H1 (cell line): ENCODE results near the gene FAM210A. TPM values are rescaled to one million over a fixed set of nuclear protein-coding genes. Genes with fewer than 3 reads are reported as not detected.

ENCODE experiments used
- CTCF ChIA-PET: fragments of 300-600 bp; sonication (Branson Sonifier 250); formaldehyde crosslinking; loops from one replicate; lab custom pipeline; 2021; ENCODE audit not compliant: partially characterized antibody; lab: Charles Lee
- POLR2A ChIA-PET: fragments of 300-600 bp; sonication (Branson Sonifier 250); formaldehyde crosslinking; loops from one replicate; lab custom pipeline; 2021; ENCODE audit warnings: inconsistent platforms; ENCODE audit not compliant: partially characterized antibody; lab: Charles Lee
- DNase-seq, 2 experiments: peaks; one replicate each; pipeline versions ENCODE4 v3.0.0 to v3.0.0-alpha.2; 2010 to 2022; ENCODE audit warnings: low spot score in 2 of 2, low read depth in 1 of 2, mixed read lengths in 1 of 2
- FAIRE-seq: peaks from 2 replicates; lab custom pipeline; 2011; peaks lifted over from hg19 to GRCh38; lab: Jason Lieb, UNC
- H2AFZ ChIP-seq: 2 replicates; pipeline ENCODE4 v1.8.1; 2012; ENCODE audit warnings: low read length, inconsistent platforms
- H2AK5ac ChIP-seq: 2 replicates; pipeline ENCODE4 v1.6.1; 2013; ENCODE audit warnings: low read depth, low read length
- H2BK120ac ChIP-seq: replicated peaks from 2 replicates; pipeline ENCODE3; 2013; ENCODE audit warnings: low read depth, low read length, inconsistent platforms
- H2BK12ac ChIP-seq: 2 replicates; pipeline ENCODE4 v1.6.1; 2013; ENCODE audit warnings: low read depth, low read length
- H2BK15ac ChIP-seq: 2 replicates; pipeline ENCODE4 v1.6.1; 2013; ENCODE audit warnings: low read length
- H2BK20ac ChIP-seq: 2 replicates; pipeline ENCODE4 v1.6.1; 2013; ENCODE audit warnings: low read length
- H2BK5ac ChIP-seq: 2 replicates; pipeline ENCODE4 v1.6.1; 2013; ENCODE audit warnings: low read depth, low read length
- H3K14ac ChIP-seq: 2 replicates; pipeline ENCODE4 v1.6.1; 2013; ENCODE audit warnings: inconsistent platforms; ENCODE audit not compliant: insufficient read length
- H3K18ac ChIP-seq: 2 replicates; pipeline ENCODE4 v1.6.1; 2013; ENCODE audit warnings: low read length; ENCODE audit errors: extremely low read depth
- H3K23ac ChIP-seq: 2 replicates; pipeline ENCODE4 v1.6.1; 2013; ENCODE audit warnings: inconsistent platforms; ENCODE audit not compliant: insufficient read length
- H3K23me2 ChIP-seq: 2 replicates; pipeline ENCODE4 v1.6.1; 2013; ENCODE audit warnings: low read depth, low read length
- H3K27ac ChIP-seq: 2 replicates; pipeline ENCODE4 v1.6.1; 2011; ENCODE audit warnings: low read depth, low read length, inconsistent platforms
- H3K27me3 ChIP-seq, 4 experiments: replicated peaks in 1 of 4; 1 replicate in 1 of 4; 2 replicates in 3 of 4; pipeline versions ENCODE4 v1.6.1 to v1.8.1; 2011 to 2013; ENCODE audit warnings: low read length in 3 of 4, mild to moderate bottlenecking in 3 of 4, inconsistent platforms in 2 of 4, mixed read lengths in 2 of 4, moderate library complexity in 1 of 4; ENCODE audit not compliant: control insufficient read depth in 3 of 4, insufficient read depth in 3 of 4; ENCODE audit errors: extremely low read depth in 1 of 4
- H3K36me3 ChIP-seq, 4 experiments: 2 replicates each; pipeline versions ENCODE4 v1.6.1 to v1.8.1; 2011 to 2013; ENCODE audit warnings: mild to moderate bottlenecking in 4 of 4, low read length in 3 of 4, moderate library complexity in 2 of 4, control low read depth in 1 of 4, inconsistent platforms in 1 of 4; ENCODE audit not compliant: insufficient read depth in 4 of 4, control insufficient read depth in 2 of 4
- H3K4ac ChIP-seq: replicated peaks from 2 replicates; pipeline ENCODE3; 2013; ENCODE audit warnings: low read length, low read depth, mixed read lengths, inconsistent platforms; ENCODE audit not compliant: insufficient read length
- H3K4me1 ChIP-seq, 4 experiments: replicated peaks in 1 of 4; 1 replicate in 1 of 4; 2 replicates in 3 of 4; pipeline versions ENCODE4 v1.6.1 to v1.8.1; 2011 to 2013; ENCODE audit warnings: low read length in 3 of 4, inconsistent platforms in 2 of 4, mixed read lengths in 1 of 4; ENCODE audit not compliant: insufficient read depth in 4 of 4, control insufficient read depth in 3 of 4
- H3K4me2 ChIP-seq, 2 experiments: 2 replicates each; pipeline versions ENCODE4 v1.6.1 to v1.8.1; 2011 to 2013; ENCODE audit warnings: low read depth in 2 of 2, low read length in 2 of 2, control low read depth in 1 of 2, inconsistent platforms in 1 of 2, mild to moderate bottlenecking in 1 of 2; ENCODE audit not compliant: insufficient read depth in 1 of 2
- H3K4me3 ChIP-seq, 4 experiments: fragments of 200-600, 300-600 bp in 1 of 4; sonication (generic), shearing (Covaris generic), sonication (Bioruptor Twin) in 1 of 4; 2 replicates each; pipeline versions ENCODE4 v1.5.1 to v1.8.1; 2011 to 2016; ENCODE audit warnings: low read length in 4 of 4, low read depth in 3 of 4, control low read depth in 2 of 4, inconsistent platforms in 2 of 4, mild to moderate bottlenecking in 2 of 4, mixed read lengths in 1 of 4, moderate library complexity in 1 of 4; ENCODE audit not compliant: insufficient read depth in 2 of 4; ENCODE audit errors: extremely low read depth in 1 of 4
- H3K56ac ChIP-seq: replicated peaks from 2 replicates; pipeline ENCODE3; 2013; ENCODE audit warnings: low read depth, mild to moderate bottlenecking, mixed read lengths, low read length, inconsistent platforms; ENCODE audit not compliant: insufficient read length
- H3K79me1 ChIP-seq: 2 replicates; pipeline ENCODE4 v1.6.1; 2013; ENCODE audit warnings: low read depth, low read length, control low read depth
- H3K79me2 ChIP-seq, 2 experiments: 2 replicates each; pipeline versions ENCODE4 v1.6.1 to v1.8.1; 2012 to 2013; ENCODE audit warnings: low read length in 2 of 2, mild to moderate bottlenecking in 2 of 2, inconsistent platforms in 1 of 2; ENCODE audit not compliant: insufficient read depth in 2 of 2, control insufficient read depth in 1 of 2
- H3K9ac ChIP-seq, 4 experiments: replicated peaks in 1 of 4; 1 replicate in 1 of 4; 2 replicates in 3 of 4; pipeline versions ENCODE4 v1.6.1 to v1.8.1; 2011 to 2013; ENCODE audit warnings: low read depth in 3 of 4, low read length in 3 of 4, control low read depth in 2 of 4, mild to moderate bottlenecking in 2 of 4, moderate library complexity in 2 of 4, inconsistent platforms in 1 of 4; ENCODE audit errors: extremely low read depth in 1 of 4
- H3K9me3 ChIP-seq, 2 experiments: 2 replicates each; pipeline versions ENCODE4 v1.6.1 to v1.8.1; 2012 to 2013; ENCODE audit warnings: mild to moderate bottlenecking in 2 of 2, moderate library complexity in 2 of 2, control low read depth in 1 of 2, inconsistent platforms in 1 of 2, low read depth in 1 of 2, low read length in 1 of 2, mixed read lengths in 1 of 2; ENCODE audit not compliant: insufficient read depth in 2 of 2
- H4K20me1 ChIP-seq, 2 experiments: replicated peaks in 1 of 2; 2 replicates each; pipeline versions ENCODE3 to v1.8.1; 2011 to 2013; ENCODE audit warnings: inconsistent platforms in 2 of 2, low read length in 2 of 2, mild to moderate bottlenecking in 1 of 2; ENCODE audit not compliant: insufficient read depth in 2 of 2, control insufficient read depth in 1 of 2
- H4K5ac ChIP-seq: 2 replicates; pipeline ENCODE4 v1.6.1; 2013; ENCODE audit warnings: low read length, low read depth, mixed read lengths, inconsistent platforms; ENCODE audit not compliant: insufficient read length
- H4K8ac ChIP-seq: 2 replicates; pipeline ENCODE4 v1.8.0; 2013; ENCODE audit warnings: mild to moderate bottlenecking, moderate library complexity, low read length, inconsistent platforms; ENCODE audit not compliant: insufficient read depth; ENCODE audit errors: extremely low read depth
- H4K91ac ChIP-seq: replicated peaks from 2 replicates; pipeline ENCODE3; 2013; ENCODE audit warnings: low read length, mixed read lengths, inconsistent platforms; ENCODE audit not compliant: insufficient read length
- BACH1 ChIP-seq: IDR thresholded peaks from 2 replicates; pipeline ENCODE4 v1.6.1; 2012; ENCODE audit warnings: low read length, improper control_type of control experiment
- CHD2 ChIP-seq: IDR thresholded peaks from 2 replicates; pipeline ENCODE4 v1.6.1; 2012; ENCODE audit warnings: low read length, improper control_type of control experiment
- HDAC6 ChIP-seq: IDR thresholded peaks from one replicate; pipeline ENCODE4 v1.7.1; 2012; ENCODE audit warnings: low read depth, mild to moderate bottlenecking, inconsistent platforms, low read length, moderate library complexity
- MAFK ChIP-seq: IDR thresholded peaks from 2 replicates; pipeline ENCODE4 v1.6.1; 2012; ENCODE audit warnings: low read depth, mild to moderate bottlenecking, improper control_type of control experiment, low read length
- PHF8 ChIP-seq: fragments of 200-600 bp; sonication (generic); conservative IDR thresholded peaks from 2 replicates; pipeline ENCODE4 v1.7.1; 2012; ENCODE audit warnings: low read depth, mild to moderate bottlenecking, inconsistent platforms, low read length, moderate library complexity
- RNF2 ChIP-seq: fragments of 200-900, 300-1000 bp; sonication (generic); IDR thresholded peaks from 2 replicates; pipeline ENCODE4 v1.7.1; 2016; ENCODE audit warnings: borderline replicate concordance, low read depth, mild to moderate bottlenecking, antibody characterized with exemption, low read length; ENCODE audit not compliant: poor library complexity, severe bottlenecking; ENCODE audit errors: missing control alignments
- SIN3A ChIP-seq, 2 experiments: IDR thresholded peaks in 1 of 2; conservative IDR thresholded peaks in 1 of 2; 2 replicates each; pipeline ENCODE4 v1.6.1; 2011 to 2012; ENCODE audit warnings: low read length in 2 of 2, improper control_type of control experiment in 1 of 2, low read depth in 1 of 2, mild to moderate bottlenecking in 1 of 2
- SIX5 ChIP-seq: IDR thresholded peaks from 2 replicates; pipeline ENCODE4 v1.6.1; 2011; ENCODE audit warnings: mild to moderate bottlenecking, low read depth, low read length
- TAF7 ChIP-seq: optimal IDR thresholded peaks from 2 replicates; pipeline ENCODE3; 2011; ENCODE audit warnings: low read depth, mild to moderate bottlenecking, inconsistent platforms, low read length, moderate library complexity, borderline replicate concordance
- TEAD4 ChIP-seq: IDR thresholded peaks from 2 replicates; pipeline ENCODE4 v1.6.1; 2012; ENCODE audit warnings: low read depth, low read length, inconsistent platforms, mixed read lengths
- ZNF274 ChIP-seq: IDR thresholded peaks from 2 replicates; pipeline ENCODE4 v1.7.0; 2012; ENCODE audit warnings: low read length, borderline replicate concordance; ENCODE audit errors: extremely low read depth
- WGBS, 2 experiments: shearing (Covaris generic) in 1 of 2; methylation state at CpG; one replicate each; pipeline versions ENCODE4 v1.1.6 to v1.1.7; 2013 to 2015; ENCODE audit warnings: low lambda C conversion rate in 2 of 2, mixed read lengths in 2 of 2, inconsistent platforms in 1 of 2, low coverage in 1 of 2, missing lambda C conversion rate in 1 of 2; ENCODE audit not compliant: insufficient replicate concordance in 2 of 2, insufficient coverage in 1 of 2, insufficient read length in 1 of 2; ENCODE audit errors: extremely low coverage in 1 of 2, missing lambda C conversion rate in 1 of 2; 5-methylcytosine and 5-hydroxymethylcytosine counted together
- polyA plus RNA-seq, 7 experiments: library from polyadenylated mRNA; depleted of rRNA in 3 of 7; stranded (reverse) in 5 of 7; unstranded in 2 of 7; fragments of >200 nt in 5 of 7; fragments of 200-250 nt in 2 of 7; gene quantifications; 1 replicate in 5 of 7; 2 replicates in 1 of 7; 4 replicates in 1 of 7; pipeline versions ENCODE4 v1.2.1 to v1.2.3, GENCODE V29; 2011 to 2013; ENCODE audit warnings: missing spikeins in 2 of 7, mixed read lengths in 2 of 7
- total RNA-seq: library from RNA; stranded (reverse); fragmentation: NEBNext Ultra II Directional; extraction: Animal tissue kit (Norgen Biotek cat#: 25700); gene quantifications from 2 replicates; pipeline ENCODE4 v1.2.1, GENCODE V29; 2021

Gene FAM210A
- total and polyA plus RNA-seq, 2 of the 8 experiments (the other 6 are each of a cell fraction or from before 2014, with no cell fraction given) = 8.2 to 25.4 TPM

DNA sequence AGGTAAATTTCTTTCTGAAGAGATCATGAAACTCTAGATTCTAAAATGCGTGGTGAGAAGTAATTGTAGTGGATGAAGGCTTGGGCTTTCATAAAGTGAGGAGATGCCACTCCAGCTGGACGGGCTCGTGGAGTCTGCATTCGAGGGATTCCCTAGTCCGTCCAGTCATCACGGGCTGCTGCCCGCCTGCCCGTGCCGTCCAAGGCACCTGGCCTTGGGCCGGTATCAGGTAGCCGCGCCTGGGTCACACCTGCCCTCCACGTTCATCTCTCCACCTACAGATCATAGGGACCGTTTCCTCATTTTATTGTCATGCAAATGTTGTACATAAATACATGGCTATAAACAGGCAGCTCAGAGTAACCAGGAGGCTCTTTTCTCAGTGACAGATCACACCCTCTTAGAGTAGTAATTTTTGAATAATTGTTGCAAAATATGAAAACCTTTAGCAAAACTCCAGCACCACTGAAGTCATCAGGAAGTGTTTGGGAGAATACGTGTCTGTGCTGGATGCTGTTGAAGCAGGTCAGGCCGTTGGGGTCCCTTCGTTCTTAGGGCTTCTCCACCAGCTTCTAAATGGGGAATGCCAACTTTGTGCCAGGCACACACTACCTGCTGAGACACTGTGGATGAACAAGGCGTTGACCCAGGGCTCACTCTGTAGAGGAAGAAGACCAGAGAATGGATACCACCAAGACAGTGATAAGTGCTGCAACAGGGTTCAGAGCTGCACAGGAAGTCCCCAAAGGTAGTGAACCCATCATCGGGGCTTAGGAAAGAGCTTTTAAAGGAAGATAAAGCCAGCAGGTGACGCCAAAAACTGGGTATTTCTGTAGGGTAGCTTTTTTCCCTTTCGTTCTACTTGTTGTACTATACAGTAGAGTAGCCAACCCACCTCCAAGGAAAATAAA lies 112.5 kb downstream of the FAM210A start:
- H4K5ac ChIP-seq = no peak overlapping the region
- no peak overlapping the region for H3K27ac ChIP-seq
- 90% methylated on average over 21 of the region's 21 CpGs; no CpG with 5 or more reads in 1 of the 2 experiments for WGBS, 2 experiments
- no peak overlapping the region for H4K8ac ChIP-seq
- no peak overlapping the region for H2BK120ac ChIP-seq
- no peak overlapping the region for H3K4ac ChIP-seq
- FAIRE-seq = no peak
- H3K18ac ChIP-seq = no peak overlapping the region
- no peak overlapping the region for H2AFZ ChIP-seq
- H4K91ac ChIP-seq = no peak overlapping the region
- no peak overlapping the region for H2BK15ac ChIP-seq
- no peak overlapping the region for H2AK5ac ChIP-seq
- H4K20me1 ChIP-seq = peaks cover 0 to 2% of the 10 kb centered on the region in 2 experiments
- H3K4me3 ChIP-seq = no peak overlapping the region
- no peaks in the 10 kb centered on the region for H3K79me1 ChIP-seq
- H2BK12ac ChIP-seq = no peak overlapping the region
- peaks cover 0 to 30% (median 27%) of the 10 kb centered on the region in 4 experiments; a peak in 5 of 7 replicates for H3K27me3 ChIP-seq
- ChIA-PET POLR2A (no interaction called here), CTCF (interaction anchor here (0.8 to 1.4 kb wide), 4 partner anchors 9 to 58 kb away, joined by 3 to 4 read pairs (median 4); no protein-coding TSS in a partner anchor)
- H3K79me2 ChIP-seq = no peaks in the 10 kb centered on the region
- H3K56ac ChIP-seq = no peak overlapping the region
- H2BK5ac ChIP-seq = no peak overlapping the region
- no peaks in the 10 kb centered on the region for H3K9me3 ChIP-seq
- no peak overlapping the region for H3K14ac ChIP-seq
- H3K4me1 ChIP-seq = peaks cover 0 to 14% (median 6%) of the 10 kb centered on the region in 4 experiments; a peak in 4 of 7 replicates
- H3K4me2 ChIP-seq = no peak overlapping the region
- no peak overlapping the region for H3K9ac ChIP-seq
- no peaks in the 10 kb centered on the region for H3K23me2 ChIP-seq
- DNase-seq = no peak
- no peak overlapping the region for H3K23ac ChIP-seq
- H3K36me3 ChIP-seq = no peaks in the 10 kb centered on the region
- H2BK20ac ChIP-seq = no peak overlapping the region
- TF ChIP-seq RNF2 (no peak), HDAC6 (no peak), TAF7 (no peak), ZNF274 (no peak), MAFK (no peak), SIX5 (no peak), PHF8 (no peak), CHD2 (no peak), BACH1 (no peak), TEAD4 (no peak), SIN3A (conservative IDR thresholded peaks at IDR 0.05 in 1 of 2, IDR thresholded peaks at IDR 0.05 in 1 of 2; ENCODE audit: low read depth in 1 of 2, low read length in 2 of 2) (no peak)
